OCI-M1 (cell line): ENCODE data around the gene TLE3.

Source experiments
- DNase-seq: peaks from one replicate; lab custom pipeline; 2025; lab: John Stamatoyannopoulos, UW

Gene TLE3

GRCh38 chr15:70029297-70029701 is 68.4 kb downstream of the TLE3 start:
- no peak for DNase-seq

GRCh38 chr15:70027518-70027917 is 70.2 kb downstream of the TLE3 start:
- no peak for DNase-seq

GRCh38 chr15:70026991-70027390 is 70.7 kb downstream of the TLE3 start:
- no peak for DNase-seq

- no peak for DNase-seq
These were observed 72.1 kb downstream of the TLE3 start for GRCh38 chr15:70025413-70026296.

- no peak for DNase-seq
These were observed 73.2 kb downstream of the TLE3 start for GRCh38 chr15:70024521-70024920.

GRCh38 chr15:70023769-70024491 is 73.8 kb downstream of the TLE3 start:
- no peak for DNase-seq

GRCh38 chr15:70023064-70023768 is 74.5 kb downstream of the TLE3 start:
- peak; percentile 59 for DNase-seq

- no peak for DNase-seq
These were observed 77.5 kb downstream of the TLE3 start for GRCh38 chr15:70020229-70020628.

- no peak for DNase-seq
These were observed 78.8 kb downstream of the TLE3 start for GRCh38 chr15:70018646-70019600.

- no peak for DNase-seq
These were observed 79.9 kb downstream of the TLE3 start for GRCh38 chr15:70017801-70018200.

- no peak for DNase-seq
These were observed 80.7 kb downstream of the TLE3 start for GRCh38 chr15:70017025-70017424.

GRCh38 chr15:70016511-70016994 is 81.2 kb downstream of the TLE3 start:
- DNase-seq, result no peak

GRCh38 chr15:70014860-70015490 is 82.7 kb downstream of the TLE3 start:
- no peak for DNase-seq

- DNase-seq, result no peak
These were observed 83.4 kb downstream of the TLE3 start for GRCh38 chr15:70014331-70014730.

- no peak for DNase-seq
These were observed 83.9 kb downstream of the TLE3 start for GRCh38 chr15:70013656-70014313.

- DNase-seq, result no peak
These were observed 84.8 kb downstream of the TLE3 start for GRCh38 chr15:70012895-70013294.

GRCh38 chr15:70008697-70009290 is 88.9 kb downstream of the TLE3 start:
- no peak for DNase-seq

GRCh38 chr15:70006259-70007147 is 91.2 kb downstream of the TLE3 start:
- DNase-seq, result no peak

GRCh38 chr15:70004826-70005225 is 92.9 kb downstream of the TLE3 start:
- DNase-seq, result no peak
